Measurements from ENCODE around the gene EML4.
"Not testable (repeated sequence)": the region's sequence is repeated elsewhere in the genome, so short reads cannot be mapped to it uniquely, and the experiment has no call there.

Gene EML4

GRCh38 chr2:42156721-42157120 lies 12.4 kb upstream of the EML4 start:
- H3K27ac Mint-ChIP-seq, result no peak overlapping the region

GRCh38 chr2:42161444-42161843 lies 7.7 kb upstream of the EML4 start:
- no peaks in the 10 kb centered on the region for H3K4me1 Mint-ChIP-seq (ENCODE audit: low read depth)
- no peaks in the 10 kb centered on the region for H3K9me3 Mint-ChIP-seq
- H3K36me3 Mint-ChIP-seq (ENCODE audit: low read depth), result no peaks in the 10 kb centered on the region
- H3K27me3 Mint-ChIP-seq, result no peaks in the 10 kb centered on the region
- no peak overlapping the region for H3K4me3 Mint-ChIP-seq
- no peak overlapping the region for H3K27ac Mint-ChIP-seq

More at GRCh38 chr2:42156721-42157120, 12.4 kb upstream of the EML4 start:
- Mint-ChIP-seq H3K27me3 (no peaks in the 10 kb centered on the region), H3K36me3 (ENCODE audit: low read depth) (no peaks in the 10 kb centered on the region), H3K4me1 (ENCODE audit: low read depth) (no peaks in the 10 kb centered on the region), H3K4me3 (no peak overlapping the region), H3K9me3 (no peaks in the 10 kb centered on the region)

DNA sequence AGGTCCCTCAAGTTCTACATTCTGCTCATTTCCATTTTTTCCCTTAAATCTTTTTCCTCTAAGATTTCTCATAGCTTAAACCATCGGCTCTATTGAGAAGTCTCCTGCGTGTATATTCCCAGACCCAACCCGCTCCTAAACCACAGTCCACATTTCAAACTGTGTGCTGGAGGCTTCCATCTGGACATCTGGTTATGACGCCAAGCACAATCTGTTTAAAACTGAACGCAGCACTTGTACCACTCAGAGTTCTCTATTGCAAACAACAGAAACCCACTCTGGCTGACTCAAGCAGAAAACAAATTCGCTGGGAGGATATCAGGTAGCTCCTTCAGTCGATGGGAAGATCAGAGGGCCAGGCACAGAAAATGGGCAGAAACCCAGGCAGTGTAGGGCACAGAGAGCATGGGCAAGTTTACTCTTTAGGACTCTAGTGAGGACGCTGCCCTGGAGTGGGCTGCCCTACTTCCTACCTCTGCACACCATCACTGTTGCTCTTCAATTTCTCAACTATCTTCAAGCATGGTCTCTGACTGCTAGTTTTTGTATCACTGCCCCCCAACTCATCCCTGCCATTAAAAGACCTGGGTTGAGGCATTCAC lies 5.6 kb upstream of the EML4 start:
- Mint-ChIP-seq H3K9me3 (no peaks in the 10 kb centered on the region), H3K4me1 (ENCODE audit: low read depth) (peaks cover 4% of the 10 kb centered on the region), H3K36me3 (ENCODE audit: low read depth) (no peaks in the 10 kb centered on the region), H3K4me3 (no peak overlapping the region), H3K27ac (no peak overlapping the region), H3K27me3 (no peaks in the 10 kb centered on the region)

DNA sequence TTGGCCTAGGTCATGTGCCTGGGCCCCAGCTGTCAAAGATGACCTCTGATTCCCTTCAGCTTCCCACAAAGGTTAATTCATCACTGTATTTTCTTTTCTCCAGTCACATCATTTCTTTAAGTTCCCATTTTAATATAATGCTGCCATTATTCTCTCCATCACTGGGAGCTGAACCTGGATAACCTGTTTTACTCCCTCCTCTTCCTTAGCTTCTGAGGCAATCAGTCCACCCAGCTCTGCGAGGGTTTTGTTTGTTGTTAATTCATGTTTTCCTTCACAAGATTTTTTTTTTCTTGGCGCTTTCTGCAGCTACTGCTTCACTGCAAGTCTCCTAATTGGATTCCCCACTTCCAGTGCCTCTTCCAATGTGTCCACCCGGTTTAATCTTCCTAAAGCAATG lies 5.1 kb upstream of the EML4 start:
- Mint-ChIP-seq H3K27ac (peak overlapping the region; percentile 1), H3K27me3 (no peaks in the 10 kb centered on the region), H3K36me3 (ENCODE audit: low read depth) (no peaks in the 10 kb centered on the region), H3K9me3 (no peaks in the 10 kb centered on the region), H3K4me1 (ENCODE audit: low read depth) (peaks cover 9% of the 10 kb centered on the region), H3K4me3 (no peak overlapping the region)

DNA sequence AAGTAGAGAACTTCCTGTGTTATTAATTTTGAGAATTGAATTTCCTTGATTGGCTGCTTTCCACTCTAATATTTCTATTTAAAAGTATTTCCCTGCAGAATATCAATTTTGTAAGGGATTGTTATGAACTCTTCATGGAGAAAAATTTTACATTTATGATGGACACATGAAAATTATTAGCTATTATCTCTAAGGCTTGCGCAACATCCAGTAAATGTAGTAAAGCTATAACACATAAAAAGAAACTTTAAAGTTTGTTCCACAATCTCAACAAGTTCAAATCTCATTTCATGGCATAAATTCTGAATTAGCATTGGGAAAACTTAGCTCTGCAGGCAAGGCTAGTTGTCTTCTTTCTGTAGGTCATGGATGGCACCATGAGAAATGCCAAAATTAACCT lies 4.2 kb upstream of the EML4 start:
- Mint-ChIP-seq H3K27me3 (no peaks in the 10 kb centered on the region), H3K4me1 (ENCODE audit: low read depth) (peaks cover 10% of the 10 kb centered on the region), H3K36me3 (ENCODE audit: low read depth) (no peaks in the 10 kb centered on the region), H3K9me3 (no peaks in the 10 kb centered on the region), H3K27ac (no peak overlapping the region), H3K4me3 (no peak overlapping the region)

DNA sequence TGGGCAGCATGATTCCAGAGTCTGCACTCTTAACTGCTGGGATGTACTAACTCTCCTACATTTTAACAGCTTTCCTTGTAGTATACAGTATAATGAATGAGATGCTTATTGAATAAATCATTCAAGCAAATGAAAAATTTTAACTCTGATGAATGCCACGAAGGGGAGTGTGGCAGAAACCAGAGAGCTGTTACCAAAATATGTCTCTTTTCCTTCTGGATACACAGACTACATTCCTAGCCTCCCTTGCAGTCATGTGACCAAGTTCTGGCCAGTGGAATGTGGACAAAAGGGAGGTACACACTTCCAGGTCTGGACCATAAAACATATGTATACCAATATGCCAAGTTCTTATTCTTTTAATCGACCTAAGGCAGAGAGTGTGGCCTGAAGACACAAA lies 1.7 kb upstream of the EML4 start:
- Mint-ChIP-seq H3K9me3 (no peaks in the 10 kb centered on the region), H3K27me3 (no peaks in the 10 kb centered on the region), H3K4me1 (ENCODE audit: low read depth) (peaks cover 10% of the 10 kb centered on the region), H3K27ac (no peak overlapping the region), H3K4me3 (no peak overlapping the region), H3K36me3 (ENCODE audit: low read depth) (no peaks in the 10 kb centered on the region)

- no peak overlapping the region for H3K27ac Mint-ChIP-seq
- H3K36me3 Mint-ChIP-seq (ENCODE audit: low read depth), result no peaks in the 10 kb centered on the region
- H3K4me1 Mint-ChIP-seq (ENCODE audit: low read depth), result peaks cover 10% of the 10 kb centered on the region
- H3K9me3 Mint-ChIP-seq, result no peaks in the 10 kb centered on the region
- H3K4me3 Mint-ChIP-seq, result no peak overlapping the region
- no peaks in the 10 kb centered on the region for H3K27me3 Mint-ChIP-seq
Measured at GRCh38 chr2:42168459-42169099, 574 bp upstream of the EML4 start.

DNA sequence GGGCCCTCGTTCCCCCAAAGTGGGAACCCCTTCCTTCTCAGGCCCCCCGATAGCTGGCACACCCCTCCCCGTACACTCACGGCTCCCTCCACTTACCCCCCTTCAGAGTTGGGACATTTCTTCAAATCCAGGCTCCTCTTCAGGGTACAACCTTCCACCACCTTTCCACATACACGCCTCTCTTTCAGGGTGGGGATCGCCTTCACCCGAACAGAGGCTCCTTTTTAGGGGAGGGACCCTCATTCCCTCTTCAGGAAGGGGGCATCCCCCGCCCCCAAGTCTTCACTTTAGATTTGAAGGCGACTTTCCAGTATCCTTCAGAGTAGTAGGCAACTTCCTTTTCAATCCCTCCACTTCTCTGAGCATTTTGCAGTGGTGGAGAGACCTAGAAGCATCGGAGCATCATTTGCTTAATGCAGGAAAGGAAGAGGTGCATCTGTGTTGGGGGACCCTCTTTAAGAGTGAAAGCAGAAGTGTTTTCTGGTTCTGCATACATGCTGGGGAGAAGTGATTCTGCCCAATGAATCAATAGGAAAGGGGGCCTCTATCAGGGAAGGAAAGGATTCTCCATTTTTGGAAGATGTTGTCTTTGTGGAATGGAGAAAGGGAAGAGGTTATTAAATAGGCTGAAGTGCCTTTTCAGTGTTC lies 845 bp downstream of the EML4 start:
- H3K4me3 Mint-ChIP-seq, result no peak overlapping the region
- H3K36me3 Mint-ChIP-seq (ENCODE audit: low read depth), result no peaks in the 10 kb centered on the region
- H3K27ac Mint-ChIP-seq, result no peak overlapping the region
- peaks cover 13% of the 10 kb centered on the region for H3K4me1 Mint-ChIP-seq (ENCODE audit: low read depth)
- no peaks in the 10 kb centered on the region for H3K27me3 Mint-ChIP-seq
- no peaks in the 10 kb centered on the region for H3K9me3 Mint-ChIP-seq

GRCh38 chr2:42170619-42171395 lies 1.7 kb downstream of the EML4 start:
- peaks cover 15% of the 10 kb centered on the region for H3K4me1 Mint-ChIP-seq (ENCODE audit: low read depth)
- H3K4me3 Mint-ChIP-seq, result no peak overlapping the region
- no peak overlapping the region for H3K27ac Mint-ChIP-seq
- peaks cover under 1% of the 10 kb centered on the region for H3K36me3 Mint-ChIP-seq (ENCODE audit: low read depth)
- no peaks in the 10 kb centered on the region for H3K9me3 Mint-ChIP-seq
- no peaks in the 10 kb centered on the region for H3K27me3 Mint-ChIP-seq

DNA sequence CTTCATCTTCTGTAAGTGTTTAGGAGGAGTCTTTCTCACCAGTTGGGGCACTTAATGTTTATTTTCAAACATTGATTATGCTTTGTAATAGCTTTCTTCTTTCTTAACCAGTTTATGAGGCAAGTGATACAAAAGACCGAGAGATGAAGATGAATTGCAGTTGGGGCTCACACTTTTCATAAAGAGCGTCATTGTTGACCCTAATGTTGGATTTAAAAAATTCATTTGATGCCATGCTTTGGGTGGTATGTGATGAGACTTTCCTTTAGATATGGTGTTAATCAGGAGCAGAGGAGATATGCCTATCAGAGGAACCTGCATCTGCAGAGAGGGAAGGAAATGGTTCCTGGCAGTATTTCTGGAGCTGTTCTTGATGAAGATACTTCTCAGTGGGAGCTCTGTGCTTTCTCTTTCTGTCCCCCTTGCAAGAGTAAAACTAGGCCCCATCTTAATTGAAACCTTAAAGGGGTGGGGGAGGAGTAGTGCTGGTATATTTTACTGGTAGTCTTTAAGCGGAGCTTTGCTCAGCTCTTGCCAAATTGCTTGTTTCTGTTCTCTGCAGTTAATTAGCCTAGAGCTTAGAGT lies 2.3 kb downstream of the EML4 start:
- Mint-ChIP-seq H3K27ac (no peak overlapping the region), H3K27me3 (no peaks in the 10 kb centered on the region), H3K36me3 (ENCODE audit: low read depth) (peaks cover 7% of the 10 kb centered on the region), H3K4me1 (ENCODE audit: low read depth) (peaks cover 22% of the 10 kb centered on the region), H3K9me3 (no peaks in the 10 kb centered on the region), H3K4me3 (no peak overlapping the region)

- no peak overlapping the region for H3K4me3 Mint-ChIP-seq
- peaks cover 25% of the 10 kb centered on the region for H3K4me1 Mint-ChIP-seq (ENCODE audit: low read depth)
- no peak overlapping the region for H3K27ac Mint-ChIP-seq
- H3K36me3 Mint-ChIP-seq (ENCODE audit: low read depth), result peaks cover 8% of the 10 kb centered on the region
- H3K27me3 Mint-ChIP-seq, result no peaks in the 10 kb centered on the region
- H3K9me3 Mint-ChIP-seq, result no peaks in the 10 kb centered on the region
Measured at GRCh38 chr2:42172020-42172419, 2.9 kb downstream of the EML4 start.

DNA sequence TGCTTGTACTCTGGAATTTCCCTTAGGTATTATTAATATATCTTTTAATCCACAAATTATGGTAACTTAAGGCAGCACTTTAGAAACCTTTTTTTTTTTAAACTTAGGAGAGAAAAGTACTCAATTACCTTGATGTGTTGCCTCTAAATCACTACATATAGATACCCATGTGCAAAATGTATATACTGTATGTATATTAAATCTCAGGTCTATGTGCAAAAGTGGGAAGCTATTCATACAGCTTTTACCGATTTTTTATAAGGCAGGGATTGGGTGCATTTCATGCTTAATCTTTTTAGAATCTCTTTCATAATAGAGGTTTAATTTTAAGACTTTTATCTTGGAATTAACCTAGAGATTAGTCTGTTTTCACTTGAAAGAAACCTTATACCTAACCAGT lies 3.4 kb downstream of the EML4 start:
- peaks cover 8% of the 10 kb centered on the region for H3K36me3 Mint-ChIP-seq (ENCODE audit: low read depth)
- no peaks in the 10 kb centered on the region for H3K9me3 Mint-ChIP-seq
- H3K27ac Mint-ChIP-seq, result no peak overlapping the region
- no peaks in the 10 kb centered on the region for H3K27me3 Mint-ChIP-seq
- peaks cover 30% of the 10 kb centered on the region for H3K4me1 Mint-ChIP-seq (ENCODE audit: low read depth)
- H3K4me3 Mint-ChIP-seq, result no peak overlapping the region

- not testable (repeated sequence) for H3K27me3 Mint-ChIP-seq; H3K9me3 Mint-ChIP-seq; H3K36me3 Mint-ChIP-seq (ENCODE audit: low read depth); H3K4me3 Mint-ChIP-seq; H3K27ac Mint-ChIP-seq
- H3K4me1 Mint-ChIP-seq (ENCODE audit: low read depth), result peaks cover 36% of the 10 kb centered on the region
Measured at GRCh38 chr2:42173467-42173866, 4.3 kb downstream of the EML4 start.

- H3K4me1 Mint-ChIP-seq (ENCODE audit: low read depth), result peaks cover 63% of the 10 kb centered on the region
- peaks cover 22% of the 10 kb centered on the region for H3K36me3 Mint-ChIP-seq (ENCODE audit: low read depth)
- H3K9me3 Mint-ChIP-seq, result no peaks in the 10 kb centered on the region
- H3K27me3 Mint-ChIP-seq, result no peaks in the 10 kb centered on the region
- H3K4me3 Mint-ChIP-seq, result no peak overlapping the region
- H3K27ac Mint-ChIP-seq, result no peak overlapping the region
Measured at GRCh38 chr2:42176992-42177738, 8.0 kb downstream of the EML4 start.

Data from stimulated activated naive CD8-positive, alpha-beta T cell treated with anti-CD3 and anti-CD28 coated beads, Interleukin-15, Interleukin-2, amounts not matched to agents 100 ng/mL and 50 ng/mL, for 24 hours (primary cell).